Measurements from ENCODE around the gene LRP5.
"Not testable (repeated sequence)": the region's sequence is repeated elsewhere in the genome, so short reads cannot be mapped to it uniquely, and the experiment has no call there.

LRP5 gene

DNA sequence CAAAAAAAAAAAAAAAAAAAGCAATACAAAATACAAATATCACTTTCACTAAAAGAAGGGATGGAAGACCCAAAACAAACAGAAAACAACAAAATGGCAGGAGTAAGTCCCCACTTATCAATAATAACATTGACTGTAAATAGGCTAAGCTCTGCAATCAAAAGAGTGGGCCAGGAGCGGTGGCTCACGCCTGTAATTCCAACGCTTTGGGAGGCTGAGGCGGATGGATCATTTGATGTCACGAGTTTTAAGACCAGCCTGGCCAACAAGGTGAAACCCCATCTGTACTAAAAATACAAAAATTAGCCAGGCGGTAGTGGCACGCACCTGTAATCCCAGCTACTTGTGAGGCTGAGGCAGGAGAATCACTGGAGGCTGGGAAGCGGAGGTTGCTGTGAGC lies 138.3 kb downstream of the LRP5 start:
- no peak for TF ChIP-seq Cebpa-rat (IDR thresholded peaks at IDR 0.05)
- peaks cover 0 to 46% (median 38%) of the 10 kb centered on the region in 11 experiments; a peak in 17 of 22 replicates for H3K36me3 ChIP-seq
- peaks cover 0 to 25% (median 7%) of the 10 kb centered on the region in 10 experiments; a peak in 12 of 20 replicates for H3K4me1 ChIP-seq
- no peak overlapping the region for H3K4me2 ChIP-seq
- no peaks in the 10 kb centered on the region for H3K9me3 ChIP-seq (replicated peaks in 1 of 11)
- peaks cover 0 to 17% (median 8%) of the 10 kb centered on the region in 11 experiments; a peak in 10 of 22 replicates for H4K20me1 ChIP-seq
- no peak overlapping the region for H3K4me3 ChIP-seq
- no peak overlapping the region for H3K27ac ChIP-seq
- H3K27me3 ChIP-seq: no peaks in the 10 kb centered on the region
- no peak overlapping the region for H3K9ac ChIP-seq

DNA sequence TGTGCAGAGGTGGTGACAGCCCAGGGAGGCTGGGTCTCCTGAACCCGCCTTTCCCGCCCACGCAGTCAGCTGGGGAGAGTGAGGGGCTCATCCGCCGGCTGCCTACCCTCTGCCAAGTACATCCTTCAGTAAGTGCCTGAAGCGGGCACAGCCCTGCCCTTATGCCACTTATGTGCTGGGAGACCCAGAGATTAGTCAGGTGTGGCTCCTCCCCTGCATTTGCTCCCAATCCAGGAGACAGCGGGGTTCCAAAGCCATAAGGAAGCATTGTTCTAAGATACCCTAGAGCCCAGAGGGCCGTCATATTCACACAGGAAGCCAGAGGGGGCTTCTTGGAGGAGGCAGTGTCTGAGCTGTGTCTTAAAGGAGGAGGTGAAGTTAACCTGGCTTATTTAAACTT lies 142.4 kb downstream of the LRP5 start:
- no peak for TF ChIP-seq Cebpa-rat (IDR thresholded peaks at IDR 0.05)
- H4K20me1 ChIP-seq: no peaks in the 10 kb centered on the region
- peaks cover 0 to 6% (median 4%) of the 10 kb centered on the region in 11 experiments; a peak in 11 of 22 replicates for H3K36me3 ChIP-seq
- H3K27me3 ChIP-seq: no peaks in the 10 kb centered on the region
- H3K4me1 ChIP-seq: peaks cover 0 to 22% (median 12%) of the 10 kb centered on the region in 10 experiments; a peak in 18 of 20 replicates
- H3K9ac ChIP-seq: no peak overlapping the region
- no peak overlapping the region for H3K27ac ChIP-seq
- no peak overlapping the region for H3K4me3 ChIP-seq
- H3K9me3 ChIP-seq (replicated peaks in 1 of 11): no peaks in the 10 kb centered on the region
- no peak overlapping the region for H3K4me2 ChIP-seq

DNA sequence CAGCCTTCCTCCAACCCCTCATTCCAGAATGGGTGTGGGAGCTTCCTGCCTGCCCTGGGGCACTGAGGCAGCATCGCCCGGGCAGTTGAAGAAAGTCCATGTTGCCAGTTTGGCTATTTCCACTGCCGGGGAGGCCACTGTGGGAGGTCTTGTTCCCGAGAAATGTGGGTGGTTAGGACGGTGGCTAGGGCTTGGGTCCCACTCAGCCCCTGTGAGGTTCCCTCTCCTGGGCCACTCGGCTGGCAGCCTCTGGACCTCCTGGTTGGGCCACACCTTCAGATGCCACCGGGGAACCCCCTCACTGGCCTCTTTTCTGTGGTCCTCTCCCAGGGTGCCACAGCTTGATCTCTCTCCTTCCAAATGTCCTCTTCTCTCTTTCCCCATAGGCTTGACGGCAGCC lies 143.1 kb downstream of the LRP5 start:
- Histone ChIP-seq H3K9me3 (replicated peaks in 1 of 11) (no peaks in the 10 kb centered on the region), H3K27me3 (no peaks in the 10 kb centered on the region), H3K4me1 (peaks cover 0 to 24% (median 14%) of the 10 kb centered on the region in 10 experiments; a peak in 18 of 20 replicates), H3K27ac (no peak overlapping the region), H4K20me1 (no peaks in the 10 kb centered on the region), H3K9ac (no peak overlapping the region), H3K4me3 (no peak overlapping the region), H3K4me2 (no peak overlapping the region), H3K36me3 (no peaks in the 10 kb centered on the region; a peak in 1 of 22 replicates)
- TF ChIP-seq Cebpa-rat (IDR thresholded peaks at IDR 0.05): no peak

DNA sequence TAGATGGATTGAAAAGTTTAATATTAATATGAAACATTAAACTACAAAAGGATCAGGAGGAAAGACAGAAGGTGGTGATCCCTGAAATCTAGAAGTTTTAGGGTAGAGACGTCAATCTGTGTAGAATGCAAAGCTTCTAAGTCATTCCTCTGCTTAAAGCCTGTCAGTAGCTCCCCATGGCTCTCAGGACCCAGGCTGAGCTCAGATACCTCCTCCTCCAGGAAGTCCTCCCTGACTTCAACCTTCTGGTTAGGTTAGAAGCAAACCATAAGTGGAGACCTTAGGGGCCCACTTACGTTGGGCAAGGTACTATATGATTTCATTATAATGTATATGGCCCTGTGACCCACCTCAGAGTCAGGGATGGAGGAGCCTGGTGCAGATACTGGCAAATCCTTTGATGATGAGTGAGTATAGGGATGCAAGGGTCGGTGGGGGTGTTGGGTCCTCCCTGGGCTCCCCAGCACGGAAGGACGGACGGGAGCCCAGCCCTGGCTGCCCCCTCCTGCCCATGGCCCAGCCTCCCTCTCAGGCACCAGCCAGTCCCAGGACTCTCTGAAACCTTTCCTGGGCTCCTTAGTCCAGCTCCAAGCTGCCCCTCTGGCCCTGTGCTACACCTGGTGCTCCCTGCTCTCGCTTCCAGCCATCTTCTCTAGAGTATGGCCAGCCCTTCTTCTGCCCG lies 145.0 kb downstream of the LRP5 start:
- Histone ChIP-seq H3K4me2 (no peak overlapping the region), H3K9ac (no peak overlapping the region), H3K27ac (no peak overlapping the region), H3K9me3 (replicated peaks in 1 of 11) (no peaks in the 10 kb centered on the region), H3K27me3 (no peaks in the 10 kb centered on the region), H3K36me3 (no peaks in the 10 kb centered on the region; a peak in 1 of 22 replicates), H3K4me1 (peaks cover 9 to 28% (median 19%) of the 10 kb centered on the region in 10 experiments), H3K4me3 (no peak overlapping the region), H4K20me1 (peaks cover 10 to 18% (median 16%) of the 10 kb centered on the region in 11 experiments)
- no peak for TF ChIP-seq Cebpa-rat (IDR thresholded peaks at IDR 0.05)

DNA sequence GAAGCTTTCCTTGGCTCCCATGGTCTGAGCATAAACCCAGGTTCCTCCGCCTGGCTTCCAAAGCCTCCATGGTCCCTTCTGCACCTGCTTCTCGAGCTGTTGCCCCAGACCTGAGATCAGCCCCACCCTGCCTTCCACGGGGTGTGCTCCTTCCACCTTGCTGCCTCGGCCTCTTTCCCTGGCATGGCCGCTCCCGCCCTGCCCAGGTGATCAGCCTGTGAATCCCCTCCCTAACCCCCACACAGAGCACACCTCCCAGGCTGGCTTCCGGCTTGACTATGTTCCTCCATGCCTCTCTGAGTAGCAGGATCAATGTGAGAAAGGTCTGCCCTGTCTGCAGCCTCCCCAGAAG lies 145.5 kb downstream of the LRP5 start:
- no peaks in the 10 kb centered on the region for H3K27me3 ChIP-seq
- H3K4me2 ChIP-seq: no peak overlapping the region
- no peaks in the 10 kb centered on the region for H3K9me3 ChIP-seq (replicated peaks in 1 of 11)
- peaks cover 15 to 23% (median 22%) of the 10 kb centered on the region in 11 experiments for H4K20me1 ChIP-seq
- no peak overlapping the region for H3K4me3 ChIP-seq
- H3K4me1 ChIP-seq: peaks cover 14 to 29% (median 21%) of the 10 kb centered on the region in 10 experiments
- H3K27ac ChIP-seq: no peak overlapping the region
- no peaks in the 10 kb centered on the region; a peak in 3 of 22 replicates for H3K36me3 ChIP-seq
- no peak overlapping the region; a peak in 1 of 22 replicates for H3K9ac ChIP-seq
- no peak for TF ChIP-seq Cebpa-rat (IDR thresholded peaks at IDR 0.05)

DNA sequence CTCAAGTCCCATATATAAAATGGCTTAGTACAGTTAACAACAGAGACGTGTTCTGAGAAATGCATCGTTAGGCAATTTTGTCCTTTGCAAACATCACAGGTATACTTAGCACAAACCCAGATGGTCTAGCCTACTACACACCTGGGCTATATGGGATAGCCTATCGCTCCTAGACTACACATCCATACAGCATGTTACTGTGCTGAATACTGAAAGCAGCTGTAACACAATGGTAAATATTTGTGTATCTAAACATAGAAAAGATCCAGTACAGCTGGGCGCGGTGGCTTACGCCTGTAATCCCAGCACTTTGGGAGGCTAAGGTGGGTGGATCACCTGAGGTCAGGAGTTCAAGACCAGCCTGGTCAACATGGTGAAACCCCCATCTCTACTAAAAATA lies 145.9 kb downstream of the LRP5 start:
- H3K9me3 ChIP-seq (replicated peaks in 1 of 11); H3K4me3 ChIP-seq; H3K27me3 ChIP-seq; H3K4me2 ChIP-seq; H3K27ac ChIP-seq; H3K36me3 ChIP-seq; H3K9ac ChIP-seq: not testable (repeated sequence)
- H4K20me1 ChIP-seq: peaks cover 20 to 27% (median 26%) of the 10 kb centered on the region in 11 experiments
- peaks cover 19 to 33% (median 25%) of the 10 kb centered on the region in 10 experiments for H3K4me1 ChIP-seq

DNA sequence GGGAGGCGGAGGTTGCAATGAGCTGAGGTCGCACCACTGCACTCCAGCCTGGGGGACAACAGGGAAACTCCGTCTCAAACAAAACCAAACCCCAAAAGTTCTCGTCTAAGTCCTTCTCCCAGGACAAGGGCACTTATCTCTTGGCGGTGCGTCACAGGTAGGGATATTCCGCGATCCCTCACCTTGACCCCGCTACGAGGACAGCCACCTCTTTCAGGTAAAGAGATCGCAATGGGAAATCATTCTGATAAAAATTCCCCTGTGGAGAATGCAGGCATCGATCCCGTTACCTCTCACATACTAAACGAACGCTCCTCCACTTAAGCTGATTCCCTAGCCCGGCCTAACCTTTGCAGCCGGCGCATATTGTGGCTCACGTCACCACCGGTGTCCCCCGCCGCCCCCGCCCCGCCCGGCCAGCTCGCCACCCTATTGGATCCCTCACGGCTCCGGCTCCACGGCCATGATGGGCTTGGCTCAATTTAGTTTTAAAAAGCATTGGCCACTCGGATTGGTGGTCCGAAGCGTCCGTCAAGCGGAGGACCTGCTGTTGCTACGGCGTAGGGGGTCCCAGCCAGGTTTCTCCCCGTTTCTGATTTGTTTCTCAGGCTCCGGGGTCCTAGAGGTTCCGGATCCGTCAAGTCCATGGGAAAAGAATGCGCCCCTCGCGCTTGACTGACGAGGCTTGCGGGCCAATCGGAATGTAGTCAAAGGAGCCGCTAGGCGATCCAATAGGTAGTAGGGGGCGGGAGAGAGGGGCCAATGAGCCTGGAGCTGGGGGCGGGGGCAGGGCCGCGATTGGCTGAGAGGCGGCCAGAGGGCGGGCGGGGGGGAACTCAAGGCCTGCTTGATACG lies 147.7 kb downstream of the LRP5 start:
- Histone ChIP-seq H3K4me1 (peaks cover 34 to 46% (median 42%) of the 10 kb centered on the region in 10 experiments), H3K36me3 (peaks cover 0 to 19% (median 9%) of the 10 kb centered on the region in 11 experiments; a peak in 10 of 22 replicates), H3K9me3 (replicated peaks in 1 of 11) (no peaks in the 10 kb centered on the region), H3K4me2 (peak overlapping the region; percentile 60 to 95 (median 90)), H3K4me3 (peak overlapping the region; percentile 90 to 100 (median 99)), H4K20me1 (peaks cover 38 to 45% (median 44%) of the 10 kb centered on the region in 11 experiments), H3K27me3 (no peaks in the 10 kb centered on the region), H3K9ac (peak overlapping the region; percentile 97 to 99 (median 99)), H3K27ac (peak overlapping the region; percentile 90 to 99 (median 97))
- TF ChIP-seq Cebpa-rat (IDR thresholded peaks at IDR 0.05): no peak

DNA sequence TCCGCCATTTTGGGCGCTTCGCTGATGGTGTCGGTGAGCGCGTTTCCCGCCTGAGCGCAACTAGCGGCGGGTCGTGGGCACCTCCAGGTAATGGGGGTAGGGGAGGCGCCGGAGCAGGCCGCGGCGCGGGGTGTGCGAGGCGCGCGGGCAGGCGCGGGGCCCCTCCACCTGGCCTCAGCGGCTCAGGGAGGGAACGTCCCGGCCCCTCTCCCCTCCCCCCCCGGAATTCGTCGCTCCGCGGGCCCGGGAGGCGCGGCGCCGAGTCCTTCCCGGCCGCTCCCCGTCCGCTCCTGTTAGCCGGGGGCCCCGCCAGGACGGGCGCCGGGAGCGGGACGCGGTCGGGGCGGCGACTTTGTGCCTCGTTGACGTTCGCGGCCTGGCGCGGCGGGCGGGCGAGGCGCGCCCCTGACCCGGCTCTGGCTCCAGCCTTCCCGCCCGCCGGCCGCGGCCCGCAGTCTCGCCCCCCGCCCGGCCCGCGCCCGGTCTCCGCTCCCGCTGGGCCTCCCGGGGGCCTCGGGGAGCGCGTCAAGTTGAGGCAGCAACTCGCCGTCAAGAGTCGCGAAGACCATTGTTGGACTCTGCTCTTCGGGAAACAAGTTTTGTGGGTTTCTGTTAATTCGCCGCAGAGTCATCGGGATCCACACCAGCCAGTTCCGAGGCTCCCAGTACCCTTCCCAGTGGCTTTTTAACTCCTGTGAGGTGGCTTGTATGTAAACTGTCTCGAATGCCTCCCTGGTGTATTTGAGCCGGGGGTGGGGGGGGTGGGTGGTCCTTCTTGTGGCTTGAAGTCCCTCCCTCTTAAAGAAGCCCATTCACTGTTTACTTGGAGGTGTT lies 148.6 kb downstream of the LRP5 start, which contains the start of gene PPP6R3:
TSS of gene PPP6R3 (plus strand) at position 12 of the 834 bp plus-strand sequence. CDS start 76,913 bp downstream, outside the sequence.
- H4K20me1 ChIP-seq: peaks cover 46 to 54% (median 52%) of the 10 kb centered on the region in 11 experiments

More for the DNA sequence above, 148.6 kb downstream of the LRP5 start, which contains the start of gene PPP6R3:
- no peaks in the 10 kb centered on the region for H3K27me3 ChIP-seq
- H3K36me3 ChIP-seq: peaks cover 0 to 24% (median 11%) of the 10 kb centered on the region in 11 experiments; a peak in 10 of 22 replicates
- H3K27ac ChIP-seq: peak within 1 kb of the TSS; percentile 90 to 99 (median 97)
- H3K4me3 ChIP-seq: peak within 1 kb of the TSS; percentile 90 to 100 (median 99)
- H3K9ac ChIP-seq: peak within 1 kb of the TSS; percentile 97 to 99 (median 99)
- TF ChIP-seq Cebpa-rat (IDR thresholded peaks at IDR 0.05): no peak
- H3K4me2 ChIP-seq: peak within 1 kb of the TSS; percentile 93 to 100 (median 98)
- H3K4me1 ChIP-seq: peaks cover 42 to 54% (median 50%) of the 10 kb centered on the region in 10 experiments
- no peaks in the 10 kb centered on the region for H3K9me3 ChIP-seq (replicated peaks in 1 of 11)

Measured in BLaER1 treated with 17β-estradiol and CSF1 and Interleukin-3, amounts not matched to agents 10 nM and 100 nM (cell line).